ENCODE measurements around the gene NTNG1. TPM values are rescaled to one million over a fixed set of nuclear protein-coding genes. Genes with fewer than 3 reads are reported as not detected.

Gene NTNG1
- total RNA-seq, 3 donors from 2014 or later (not counting 1 experiment from before 2014, with no cell fraction given) = 0.58 TPM; not detected in 2

DNA sequence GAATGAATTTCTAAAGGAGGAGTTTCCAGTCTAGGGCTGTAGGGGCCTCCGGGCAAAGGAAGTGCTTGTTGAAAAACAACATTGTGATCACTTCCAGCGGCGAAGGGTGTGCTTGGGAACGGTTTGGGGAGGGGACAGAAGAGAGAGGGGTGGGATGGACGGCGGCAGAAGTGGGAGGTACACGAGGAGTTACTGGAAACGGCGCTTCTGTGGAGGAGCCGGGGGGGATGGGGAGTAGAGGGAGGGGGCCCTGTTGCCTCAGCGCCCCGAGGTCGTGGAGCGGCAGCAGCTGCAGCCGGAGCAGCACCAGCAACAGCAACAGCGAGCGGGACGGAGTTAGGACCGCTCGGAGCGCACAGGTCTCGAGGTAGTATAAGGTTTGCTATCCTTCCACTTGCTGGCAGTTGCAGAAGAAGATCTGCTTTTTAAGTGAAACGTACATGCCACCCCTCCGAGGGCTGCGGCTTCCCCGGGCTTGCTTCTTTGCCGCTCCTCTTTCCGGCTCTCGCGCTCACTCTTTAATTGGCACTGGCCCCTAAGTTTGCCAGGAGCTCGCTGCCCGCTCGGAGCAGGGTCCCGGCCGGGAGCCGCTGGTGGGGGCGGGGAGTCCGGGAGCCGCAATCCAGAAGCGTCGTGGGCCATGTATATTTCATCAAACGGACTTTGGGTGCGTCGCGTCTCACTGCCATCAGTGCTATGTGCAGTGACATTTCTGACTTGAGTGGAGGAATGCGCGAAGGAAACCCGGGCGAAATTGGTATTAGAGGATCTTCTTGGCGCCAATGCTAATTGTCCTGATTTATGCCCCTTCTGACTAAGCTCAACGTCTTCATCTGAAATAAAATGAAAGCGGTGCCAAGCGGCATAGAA lies 771 bp upstream of the NTNG1 start:
- H3K4me3 ChIP-seq (ENCODE audit: low read length) = peak overlapping the region; percentile 27
- peaks cover 19% of the 10 kb centered on the region for H3K4me1 ChIP-seq (ENCODE audit: control insufficient read depth, insufficient read depth, low read length)
- intact Hi-C loops (cut with micrococcal nuclease) = no loop called here
- peak in 1 of 3 donors; percentile 41 for ATAC-seq
- no peaks in the 10 kb centered on the region for H3K9me3 ChIP-seq (ENCODE audit: control insufficient read depth, insufficient read depth, low read length)
- no peaks in the 10 kb centered on the region for H3K36me3 ChIP-seq (ENCODE audit: control insufficient read depth, insufficient read depth, low read length)
- peaks cover 8 to 25% of the 10 kb centered on the region in 2 donors for H3K4me1 Mint-ChIP-seq
- H3K36me3 Mint-ChIP-seq = no peaks in the 10 kb centered on the region
- H3K27ac Mint-ChIP-seq = no peak overlapping the region
- H3K9me3 Mint-ChIP-seq = no peaks in the 10 kb centered on the region
- peaks cover 27% of the 10 kb centered on the region for H3K27me3 ChIP-seq (ENCODE audit: control insufficient read depth, insufficient read depth, low read length)
- H3K4me3 Mint-ChIP-seq = peak overlapping the region; percentile 79
- H3K27ac ChIP-seq (ENCODE audit: low read length) = no peak overlapping the region
- peaks cover 51 to 53% of the 10 kb centered on the region in 2 donors for H3K27me3 Mint-ChIP-seq (ENCODE audit: low read depth in 2 of 2)
- TF ChIP-seq, protein P1, sequence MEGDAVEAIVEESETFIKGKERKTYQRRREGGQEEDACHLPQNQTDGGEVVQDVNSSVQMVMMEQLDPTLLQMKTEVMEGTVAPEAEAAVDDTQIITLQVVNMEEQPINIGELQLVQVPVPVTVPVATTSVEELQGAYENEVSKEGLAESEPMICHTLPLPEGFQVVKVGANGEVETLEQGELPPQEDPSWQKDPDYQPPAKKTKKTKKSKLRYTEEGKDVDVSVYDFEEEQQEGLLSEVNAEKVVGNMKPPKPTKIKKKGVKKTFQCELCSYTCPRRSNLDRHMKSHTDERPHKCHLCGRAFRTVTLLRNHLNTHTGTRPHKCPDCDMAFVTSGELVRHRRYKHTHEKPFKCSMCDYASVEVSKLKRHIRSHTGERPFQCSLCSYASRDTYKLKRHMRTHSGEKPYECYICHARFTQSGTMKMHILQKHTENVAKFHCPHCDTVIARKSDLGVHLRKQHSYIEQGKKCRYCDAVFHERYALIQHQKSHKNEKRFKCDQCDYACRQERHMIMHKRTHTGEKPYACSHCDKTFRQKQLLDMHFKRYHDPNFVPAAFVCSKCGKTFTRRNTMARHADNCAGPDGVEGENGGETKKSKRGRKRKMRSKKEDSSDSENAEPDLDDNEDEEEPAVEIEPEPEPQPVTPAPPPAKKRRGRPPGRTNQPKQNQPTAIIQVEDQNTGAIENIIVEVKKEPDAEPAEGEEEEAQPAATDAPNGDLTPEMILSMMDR (IDR thresholded peaks at IDR 0.05) = no peak
- 2% methylated on average over 53 of the region's 53 CpGs for WGBS (ENCODE audit: insufficient coverage)
- DNase-seq = peak in 1 of 2 donors; percentile 37

DNA sequence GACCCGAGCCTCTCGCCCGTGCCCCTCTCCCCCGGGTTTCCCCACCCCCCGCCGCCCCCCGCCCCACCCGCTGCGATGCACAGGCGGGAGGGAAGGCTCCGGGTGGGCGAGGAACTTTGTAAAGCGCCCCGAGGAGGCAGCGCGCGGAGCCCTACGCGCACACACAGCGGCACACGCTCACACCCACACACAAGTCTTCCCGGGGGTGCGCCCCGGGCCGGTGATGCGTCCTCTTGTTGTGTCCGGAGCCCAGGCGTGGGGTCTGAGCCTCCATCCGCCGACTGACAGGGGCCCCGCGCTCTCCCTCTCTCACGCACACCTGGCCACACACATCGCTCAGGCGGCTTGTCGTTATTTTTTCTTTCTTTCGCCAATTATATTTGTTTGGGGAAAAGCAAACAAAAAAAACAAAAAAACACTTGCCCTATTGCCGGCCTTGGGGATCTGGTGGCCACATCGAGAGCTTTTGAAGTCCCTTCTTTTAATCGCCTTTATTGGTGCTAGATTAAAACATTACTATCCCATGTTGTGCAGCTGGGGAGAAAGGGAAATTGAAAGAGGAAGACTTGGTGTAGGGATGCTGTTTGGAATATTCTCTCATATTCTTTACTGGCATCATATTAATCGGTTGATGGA lies 770 bp downstream of the NTNG1 start:
- Histone ChIP-seq H3K9me3 (ENCODE audit: control insufficient read depth, insufficient read depth, low read length) (no peaks in the 10 kb centered on the region), H3K4me3 (ENCODE audit: low read length) (peak overlapping the region; percentile 28), H3K27ac (ENCODE audit: low read length) (no peak overlapping the region), H3K4me1 (ENCODE audit: control insufficient read depth, insufficient read depth, low read length) (peaks cover 19% of the 10 kb centered on the region), H3K36me3 (ENCODE audit: control insufficient read depth, insufficient read depth, low read length) (no peaks in the 10 kb centered on the region), H3K27me3 (ENCODE audit: control insufficient read depth, insufficient read depth, low read length) (peaks cover 30% of the 10 kb centered on the region)
- 1% methylated on average over 36 of the region's 41 CpGs for WGBS (ENCODE audit: insufficient coverage)
- H3K9me3 Mint-ChIP-seq = no peaks in the 10 kb centered on the region
- peaks cover 50 to 59% of the 10 kb centered on the region in 2 donors for H3K27me3 Mint-ChIP-seq (ENCODE audit: low read depth in 2 of 2)
- H3K27ac Mint-ChIP-seq = no peak overlapping the region
- H3K4me3 Mint-ChIP-seq = peak overlapping the region; percentile 78
- DNase-seq = peak in 1 of 2 donors; percentile 14
- ATAC-seq = peak in 1 of 3 donors; percentile 32
- no peaks in the 10 kb centered on the region for H3K36me3 Mint-ChIP-seq
- peaks cover 8 to 25% of the 10 kb centered on the region in 2 donors for H3K4me1 Mint-ChIP-seq
- TF ChIP-seq, protein P1 (IDR thresholded peaks at IDR 0.05) = no peak
- intact Hi-C loops (cut with micrococcal nuclease) = no loop called here

DNA sequence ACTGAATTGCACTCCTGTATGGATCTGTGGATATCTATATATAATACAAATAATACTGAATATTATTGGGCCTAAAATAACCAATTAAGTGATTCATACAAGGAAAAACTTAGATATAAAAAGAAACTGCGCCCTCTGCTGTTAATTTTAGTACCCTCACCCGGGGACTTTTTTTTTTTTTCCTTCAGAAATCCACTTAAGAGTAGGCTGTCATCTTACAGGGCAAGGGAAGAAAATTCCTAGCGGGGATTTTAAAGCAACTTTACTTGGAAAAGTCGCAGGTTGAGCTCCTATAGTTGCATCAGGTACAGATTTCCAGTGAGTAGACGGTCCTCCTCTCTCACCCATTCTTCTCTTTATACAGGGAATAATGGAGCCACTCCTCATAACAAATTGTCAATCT lies 1.3 kb downstream of the NTNG1 start:
- H3K36me3 ChIP-seq (ENCODE audit: control insufficient read depth, insufficient read depth, low read length) = no peaks in the 10 kb centered on the region
- Mint-ChIP-seq H3K4me1 (peaks cover 8 to 25% of the 10 kb centered on the region in 2 donors), H3K27me3 (ENCODE audit: low read depth in 2 of 2) (peaks cover 46 to 54% of the 10 kb centered on the region in 2 donors), H3K36me3 (no peaks in the 10 kb centered on the region), H3K9me3 (no peaks in the 10 kb centered on the region), H3K4me3 (peak overlapping the region; percentile 78), H3K27ac (no peak overlapping the region)
- no peak overlapping the region for H3K27ac ChIP-seq (ENCODE audit: low read length)
- no peak for ATAC-seq
- peaks cover 30% of the 10 kb centered on the region for H3K27me3 ChIP-seq (ENCODE audit: control insufficient read depth, insufficient read depth, low read length)
- intact Hi-C loops (cut with micrococcal nuclease) = no loop called here
- TF ChIP-seq, protein P1 (IDR thresholded peaks at IDR 0.05) = peak; percentile 51
- no peaks in the 10 kb centered on the region for H3K9me3 ChIP-seq (ENCODE audit: control insufficient read depth, insufficient read depth, low read length)
- DNase-seq = peak in 1 of 2 donors; percentile 39
- peaks cover 19% of the 10 kb centered on the region for H3K4me1 ChIP-seq (ENCODE audit: control insufficient read depth, insufficient read depth, low read length)
- WGBS (ENCODE audit: insufficient coverage) = 0% methylated on average over 2 of the region's 5 CpGs
- no peak overlapping the region for H3K4me3 ChIP-seq (ENCODE audit: low read length)
